ENCODE measurements around the gene PTGIS.

DNA sequence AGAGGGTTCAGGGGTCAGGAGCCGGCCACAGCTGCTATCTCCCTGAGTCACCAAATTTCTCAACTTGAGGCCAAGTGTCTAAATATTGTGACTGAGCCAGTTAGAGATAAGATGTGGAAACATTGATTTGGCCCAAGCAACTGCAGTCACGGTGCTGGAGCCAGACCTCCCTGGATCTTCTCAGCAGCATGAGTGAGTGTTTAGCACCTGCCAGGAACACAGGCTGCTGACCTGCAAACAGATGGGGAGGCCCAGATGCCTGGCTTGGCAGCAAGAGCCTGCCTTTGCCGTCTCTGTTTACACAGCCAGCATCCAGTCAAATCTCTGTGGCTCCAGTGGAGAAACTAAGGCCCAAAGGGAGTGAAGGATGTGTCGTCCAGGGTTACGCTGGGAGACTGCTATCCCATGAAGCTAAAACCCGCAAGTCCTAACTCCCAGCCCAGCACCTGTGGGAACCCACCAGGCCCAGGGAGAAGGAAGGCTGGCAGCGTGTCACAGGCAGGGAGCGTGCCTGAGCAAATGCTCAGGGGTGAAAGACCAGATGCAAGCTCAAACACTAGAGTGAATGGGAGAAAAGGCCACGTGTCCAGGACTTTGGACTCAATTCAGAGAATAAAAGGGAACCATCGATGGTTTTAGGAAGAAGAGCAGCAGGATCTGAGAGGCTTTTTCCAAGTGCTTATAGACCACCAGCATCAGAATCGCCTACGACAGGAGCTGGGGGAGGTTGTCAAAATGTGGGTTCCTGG, 15.9 kb upstream of the PTGIS start:
- TF ChIP-seq, protein P1, sequence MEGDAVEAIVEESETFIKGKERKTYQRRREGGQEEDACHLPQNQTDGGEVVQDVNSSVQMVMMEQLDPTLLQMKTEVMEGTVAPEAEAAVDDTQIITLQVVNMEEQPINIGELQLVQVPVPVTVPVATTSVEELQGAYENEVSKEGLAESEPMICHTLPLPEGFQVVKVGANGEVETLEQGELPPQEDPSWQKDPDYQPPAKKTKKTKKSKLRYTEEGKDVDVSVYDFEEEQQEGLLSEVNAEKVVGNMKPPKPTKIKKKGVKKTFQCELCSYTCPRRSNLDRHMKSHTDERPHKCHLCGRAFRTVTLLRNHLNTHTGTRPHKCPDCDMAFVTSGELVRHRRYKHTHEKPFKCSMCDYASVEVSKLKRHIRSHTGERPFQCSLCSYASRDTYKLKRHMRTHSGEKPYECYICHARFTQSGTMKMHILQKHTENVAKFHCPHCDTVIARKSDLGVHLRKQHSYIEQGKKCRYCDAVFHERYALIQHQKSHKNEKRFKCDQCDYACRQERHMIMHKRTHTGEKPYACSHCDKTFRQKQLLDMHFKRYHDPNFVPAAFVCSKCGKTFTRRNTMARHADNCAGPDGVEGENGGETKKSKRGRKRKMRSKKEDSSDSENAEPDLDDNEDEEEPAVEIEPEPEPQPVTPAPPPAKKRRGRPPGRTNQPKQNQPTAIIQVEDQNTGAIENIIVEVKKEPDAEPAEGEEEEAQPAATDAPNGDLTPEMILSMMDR (conservative IDR thresholded peaks at IDR 0.05; ENCODE audit: low read length) = no peak
- TF ChIP-seq EZH2phosphoT487 (IDR thresholded peaks at IDR 0.05; ENCODE audit: borderline replicate concordance, low read depth, low read length) = no peak
